Sigmoid colon (tissue), 4 donors: Measurements from ENCODE around the gene RAB7A.

ENCODE experiments used
- EP300 ChIP-seq, 4 donors: sonication (generic); formaldehyde crosslinking; IDR thresholded peaks; one replicate each; pipeline ENCODE4 v1.6.1; 2017; ENCODE audit warnings: antibody characterized with exemption in 4 of 4
- POLR2A ChIP-seq, 2 donors: fragments of 450-650 bp; IDR thresholded peaks; one replicate each; pipeline ENCODE4 v1.6.1; 2016; ENCODE audit warnings: antibody characterized with exemption in 2 of 2, mild to moderate bottlenecking in 2 of 2, moderate library complexity in 2 of 2
- POLR2AphosphoS5 ChIP-seq, 4 donors: sonication (generic); formaldehyde crosslinking; IDR thresholded peaks; one replicate each; pipeline ENCODE4 v1.6.1; 2017; ENCODE audit warnings: antibody characterized with exemption in 4 of 4
- TF ChIP-seq, protein P1 (sequence below), 4 experiments: fragments of 450-650 bp in 3 of 4; fragments of 200-600 bp in 1 of 4; IDR thresholded peaks; one replicate each; pipeline ENCODE4 v1.5.1; 2016 to 2019; ENCODE audit warnings: antibody characterized with exemption in 4 of 4, mild to moderate bottlenecking in 3 of 4, moderate library complexity in 2 of 4

DNA sequence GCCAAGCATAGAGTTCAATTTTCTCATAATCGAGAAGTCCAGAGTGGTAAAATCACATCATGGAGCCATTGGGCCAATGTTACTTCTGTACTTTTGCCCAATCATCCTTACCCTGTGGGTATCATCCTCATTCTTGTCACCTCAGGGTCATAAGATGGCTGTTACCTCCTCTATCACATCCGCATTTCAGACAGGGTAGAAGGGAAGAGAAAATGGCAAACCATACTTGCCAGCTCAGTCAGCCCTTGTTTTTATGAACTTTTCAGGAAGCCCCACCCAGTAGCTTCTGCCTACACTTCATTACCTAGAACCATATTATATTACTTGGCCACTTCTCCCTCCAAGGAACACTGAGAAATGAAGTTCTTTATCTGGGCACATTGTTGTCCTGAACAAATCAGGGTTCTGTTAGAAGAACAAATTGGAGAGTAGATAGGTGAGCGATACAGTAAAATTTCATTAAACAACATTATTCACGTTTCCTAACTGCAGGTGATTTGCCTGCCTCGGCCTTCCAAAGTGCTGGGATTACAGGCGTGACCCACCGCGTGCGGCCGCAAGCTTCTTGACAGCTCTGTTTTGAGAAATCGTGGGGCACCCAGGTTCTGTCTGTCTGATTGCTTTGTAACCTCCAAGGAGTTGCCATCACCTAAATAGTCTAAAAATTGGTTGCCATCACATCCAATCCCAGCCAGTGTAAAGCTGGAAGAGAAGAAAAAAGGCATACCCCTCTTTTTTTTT is 40.8 kb upstream of the RAB7A start:
- no peak for TF ChIP-seq EP300 (IDR thresholded peaks at IDR 0.05)
- no peak for TF ChIP-seq POLR2A (IDR thresholded peaks at IDR 0.05)
- no peak for TF ChIP-seq POLR2AphosphoS5 (IDR thresholded peaks at IDR 0.05)
- TF ChIP-seq, protein P1, sequence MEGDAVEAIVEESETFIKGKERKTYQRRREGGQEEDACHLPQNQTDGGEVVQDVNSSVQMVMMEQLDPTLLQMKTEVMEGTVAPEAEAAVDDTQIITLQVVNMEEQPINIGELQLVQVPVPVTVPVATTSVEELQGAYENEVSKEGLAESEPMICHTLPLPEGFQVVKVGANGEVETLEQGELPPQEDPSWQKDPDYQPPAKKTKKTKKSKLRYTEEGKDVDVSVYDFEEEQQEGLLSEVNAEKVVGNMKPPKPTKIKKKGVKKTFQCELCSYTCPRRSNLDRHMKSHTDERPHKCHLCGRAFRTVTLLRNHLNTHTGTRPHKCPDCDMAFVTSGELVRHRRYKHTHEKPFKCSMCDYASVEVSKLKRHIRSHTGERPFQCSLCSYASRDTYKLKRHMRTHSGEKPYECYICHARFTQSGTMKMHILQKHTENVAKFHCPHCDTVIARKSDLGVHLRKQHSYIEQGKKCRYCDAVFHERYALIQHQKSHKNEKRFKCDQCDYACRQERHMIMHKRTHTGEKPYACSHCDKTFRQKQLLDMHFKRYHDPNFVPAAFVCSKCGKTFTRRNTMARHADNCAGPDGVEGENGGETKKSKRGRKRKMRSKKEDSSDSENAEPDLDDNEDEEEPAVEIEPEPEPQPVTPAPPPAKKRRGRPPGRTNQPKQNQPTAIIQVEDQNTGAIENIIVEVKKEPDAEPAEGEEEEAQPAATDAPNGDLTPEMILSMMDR (IDR thresholded peaks at IDR 0.05) = no peak
